Neural crest cell (in vitro differentiated cells): Measurements from ENCODE around the gene NAPA. TPM values are rescaled to one million over a fixed set of nuclear protein-coding genes. Genes with fewer than 3 reads are reported as not detected.

Source experiments
- DNase-seq: peaks from one replicate; pipeline ENCODE4 v3.0.0; 2021; ENCODE audit warnings: low read depth, mixed read lengths, low spot score
- H3K27ac Mint-ChIP-seq: one replicate; pipeline ENCODE4 v1.8.0; 2021; ENCODE audit warnings: mild to moderate bottlenecking, mixed read lengths; ENCODE audit not compliant: unreplicated experiment
- H3K27me3 Mint-ChIP-seq: 2 replicates; pipeline ENCODE4 v1.8.0; 2021; ENCODE audit warnings: low read depth, mild to moderate bottlenecking, mixed read lengths
- H3K36me3 Mint-ChIP-seq: 2 replicates; pipeline ENCODE4 v1.8.0; 2021; ENCODE audit warnings: low read depth, mild to moderate bottlenecking, mixed read lengths
- H3K4me1 Mint-ChIP-seq: 2 replicates; pipeline ENCODE4 v1.8.0; 2021; ENCODE audit warnings: mixed read lengths
- H3K4me3 Mint-ChIP-seq: one replicate; pipeline ENCODE4 v1.8.0; 2021; ENCODE audit warnings: mild to moderate bottlenecking, mixed read lengths
- H3K9me3 Mint-ChIP-seq: 2 replicates; pipeline ENCODE4 v1.8.0; 2021; ENCODE audit warnings: mixed read lengths
- long read RNA-seq: library from polyadenylated mRNA; unstranded; transcript quantifications from one replicate; pipeline ENCODE4 v2.0.0, GENCODE V29; 2020
- total RNA-seq: library from RNA; stranded (reverse); gene quantifications from 2 replicates; pipeline ENCODE4 v1.2.1, GENCODE V29; 2021
- TF ChIP-seq, protein P1 (sequence below): fragments of 200-600 bp; sonication (generic); conservative IDR thresholded peaks from 2 replicates; pipeline ENCODE4 v1.5.0; 2021; ENCODE audit warnings: antibody characterized with exemption, mild to moderate bottlenecking

NAPA gene
- total RNA-seq, result 67.2 and 69.2 TPM in 2 replicates
- long read RNA-seq, transcript NAPA-201 (11 exons, 1,839 nt), result major isoform, 10 of 12 reads
- long read RNA-seq, partial matches to known transcripts, result 0 of 12 reads
- long read RNA-seq, other reads (novel, unspliced or antisense), result 2 of 12 reads

DNA sequence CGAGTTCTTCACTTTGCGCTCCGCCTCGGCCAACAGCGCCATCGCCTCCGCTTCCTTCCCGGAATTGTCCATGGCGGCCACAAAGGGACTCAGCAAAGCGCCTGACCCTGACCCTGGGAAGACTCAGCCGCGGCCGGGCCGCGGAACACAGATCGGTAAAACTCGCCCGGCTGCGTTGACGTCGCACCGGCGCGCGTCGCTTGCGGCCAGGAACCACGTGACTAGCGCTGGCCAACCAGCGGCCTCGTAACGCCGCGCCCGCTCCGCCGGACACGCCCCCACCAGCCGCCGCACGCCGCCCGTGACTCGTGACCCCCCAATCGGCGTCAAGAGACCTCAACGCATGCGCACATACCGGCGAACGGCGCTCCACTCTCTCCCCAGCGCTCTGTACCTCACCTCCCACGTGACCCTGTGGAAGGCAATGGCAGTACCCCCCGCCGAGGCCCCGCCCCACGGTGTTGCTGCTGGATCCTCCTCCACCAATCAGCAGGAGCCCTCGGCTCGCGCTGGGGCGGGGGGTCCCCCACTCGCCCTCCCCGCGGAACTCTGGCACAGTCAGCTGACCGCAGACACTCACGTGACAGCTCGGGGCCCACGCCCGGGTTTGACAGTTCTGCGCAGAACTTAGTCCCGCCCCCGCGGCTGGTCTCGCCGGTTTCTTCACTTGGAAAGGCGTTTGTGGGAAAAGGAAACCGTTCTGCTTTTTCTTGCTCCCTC is at the start of gene NAPA:
Gene NAPA (minus strand): TSS at position 195 of the 720 bp plus-strand sequence. CDS start 123 bp downstream, at position 72.
- TF ChIP-seq, protein P1, sequence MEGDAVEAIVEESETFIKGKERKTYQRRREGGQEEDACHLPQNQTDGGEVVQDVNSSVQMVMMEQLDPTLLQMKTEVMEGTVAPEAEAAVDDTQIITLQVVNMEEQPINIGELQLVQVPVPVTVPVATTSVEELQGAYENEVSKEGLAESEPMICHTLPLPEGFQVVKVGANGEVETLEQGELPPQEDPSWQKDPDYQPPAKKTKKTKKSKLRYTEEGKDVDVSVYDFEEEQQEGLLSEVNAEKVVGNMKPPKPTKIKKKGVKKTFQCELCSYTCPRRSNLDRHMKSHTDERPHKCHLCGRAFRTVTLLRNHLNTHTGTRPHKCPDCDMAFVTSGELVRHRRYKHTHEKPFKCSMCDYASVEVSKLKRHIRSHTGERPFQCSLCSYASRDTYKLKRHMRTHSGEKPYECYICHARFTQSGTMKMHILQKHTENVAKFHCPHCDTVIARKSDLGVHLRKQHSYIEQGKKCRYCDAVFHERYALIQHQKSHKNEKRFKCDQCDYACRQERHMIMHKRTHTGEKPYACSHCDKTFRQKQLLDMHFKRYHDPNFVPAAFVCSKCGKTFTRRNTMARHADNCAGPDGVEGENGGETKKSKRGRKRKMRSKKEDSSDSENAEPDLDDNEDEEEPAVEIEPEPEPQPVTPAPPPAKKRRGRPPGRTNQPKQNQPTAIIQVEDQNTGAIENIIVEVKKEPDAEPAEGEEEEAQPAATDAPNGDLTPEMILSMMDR, result no peak

DNA sequence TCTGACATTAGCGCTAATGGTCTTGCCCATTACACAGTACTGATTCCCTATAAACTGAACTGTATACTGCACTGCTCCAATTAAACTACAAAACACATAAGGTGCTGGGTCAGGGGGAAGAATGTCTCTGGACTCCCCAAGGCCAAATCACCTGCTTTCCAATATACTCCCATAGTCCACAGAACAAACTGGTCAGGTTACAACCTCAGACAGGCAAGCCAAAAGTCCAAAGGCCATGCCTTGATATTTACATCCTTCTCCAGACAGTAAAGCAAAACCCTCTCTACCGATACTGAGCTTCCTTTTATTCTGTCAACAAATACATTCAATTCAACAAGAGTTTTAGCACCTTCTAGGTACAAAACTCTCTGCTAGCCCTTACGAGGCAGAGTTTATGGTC is 49.2 kb upstream of the NAPA start:
- no peak overlapping the region for H3K4me3 Mint-ChIP-seq
- no peaks in the 10 kb centered on the region for H3K36me3 Mint-ChIP-seq
- no peak for DNase-seq
- H3K9me3 Mint-ChIP-seq, result no peaks in the 10 kb centered on the region
- TF ChIP-seq, protein P1, result no peak
- H3K27me3 Mint-ChIP-seq, result no peaks in the 10 kb centered on the region
- no peak overlapping the region for H3K27ac Mint-ChIP-seq
- H3K4me1 Mint-ChIP-seq, result peaks cover 3% of the 10 kb centered on the region

More for the DNA sequence above, at the start of gene NAPA:
- Mint-ChIP-seq H3K27ac (peak within 1 kb of the TSS; percentile 99), H3K36me3 (no peaks in the 10 kb centered on the region), H3K4me1 (peaks cover 33% of the 10 kb centered on the region), H3K27me3 (peaks cover 9% of the 10 kb centered on the region), H3K4me3 (peak within 1 kb of the TSS; percentile 99), H3K9me3 (no peaks in the 10 kb centered on the region)
- peak; percentile 100 for DNase-seq

DNA sequence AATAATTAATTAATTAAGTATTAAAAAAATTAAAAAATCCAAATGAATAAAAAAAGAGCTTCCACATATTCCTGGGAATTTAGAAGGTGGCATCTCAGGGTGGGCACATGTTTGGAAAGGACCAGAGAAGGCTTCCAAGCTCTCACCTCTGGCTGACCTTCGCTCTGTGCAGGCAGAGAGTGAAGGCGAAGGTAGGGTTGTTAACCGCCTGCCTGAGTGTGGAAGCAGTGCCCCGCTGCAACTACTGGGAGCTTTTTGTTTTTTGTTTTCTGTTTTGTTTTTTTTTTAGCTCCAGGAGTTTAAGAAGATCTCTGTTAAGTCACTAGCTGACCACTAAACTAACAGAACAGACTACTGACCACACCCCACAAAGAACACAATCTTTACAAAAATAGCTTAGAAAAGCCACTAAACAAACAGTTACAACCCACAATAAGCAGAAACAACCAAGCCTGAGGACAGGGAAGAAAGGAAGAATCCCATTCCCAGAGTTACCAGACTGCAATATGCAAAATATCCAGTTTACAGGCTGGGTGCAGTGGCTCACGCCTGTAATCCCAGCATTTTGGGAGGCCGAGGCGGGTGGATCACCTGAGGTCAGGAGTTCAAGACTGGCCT is 46.7 kb upstream of the NAPA start:
- Mint-ChIP-seq H3K4me3 (no peak overlapping the region), H3K27ac (no peak overlapping the region), H3K4me1 (peaks cover 3% of the 10 kb centered on the region), H3K27me3 (peaks cover 2% of the 10 kb centered on the region), H3K36me3 (no peaks in the 10 kb centered on the region), H3K9me3 (no peaks in the 10 kb centered on the region)
- TF ChIP-seq, protein P1, result no peak
- DNase-seq, result no peak

DNA sequence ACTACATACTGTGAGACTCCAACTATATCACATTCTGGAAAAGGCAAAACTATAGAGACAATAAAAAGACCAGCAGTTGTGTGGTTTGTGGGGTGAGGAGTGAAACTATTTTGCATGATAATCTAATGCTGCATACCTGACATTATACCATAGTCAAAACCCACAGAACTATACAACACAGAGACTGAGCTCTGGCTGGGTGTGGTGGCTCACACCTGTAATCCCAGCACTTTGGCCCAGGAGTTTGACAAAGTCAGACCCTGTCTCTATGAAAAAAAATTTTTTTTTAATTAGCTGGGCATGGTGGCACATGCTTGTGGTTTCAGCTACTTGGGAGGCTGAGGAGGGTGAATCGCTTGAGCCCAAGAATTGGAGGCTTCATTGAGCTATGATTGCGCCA is 46.1 kb upstream of the NAPA start:
- peaks cover 3% of the 10 kb centered on the region for H3K4me1 Mint-ChIP-seq
- no peaks in the 10 kb centered on the region for H3K36me3 Mint-ChIP-seq
- H3K4me3 Mint-ChIP-seq, result no peak overlapping the region
- H3K27me3 Mint-ChIP-seq, result peaks cover 2% of the 10 kb centered on the region
- DNase-seq, result no peak
- TF ChIP-seq, protein P1, result no peak
- H3K27ac Mint-ChIP-seq, result no peak overlapping the region
- no peaks in the 10 kb centered on the region for H3K9me3 Mint-ChIP-seq

DNA sequence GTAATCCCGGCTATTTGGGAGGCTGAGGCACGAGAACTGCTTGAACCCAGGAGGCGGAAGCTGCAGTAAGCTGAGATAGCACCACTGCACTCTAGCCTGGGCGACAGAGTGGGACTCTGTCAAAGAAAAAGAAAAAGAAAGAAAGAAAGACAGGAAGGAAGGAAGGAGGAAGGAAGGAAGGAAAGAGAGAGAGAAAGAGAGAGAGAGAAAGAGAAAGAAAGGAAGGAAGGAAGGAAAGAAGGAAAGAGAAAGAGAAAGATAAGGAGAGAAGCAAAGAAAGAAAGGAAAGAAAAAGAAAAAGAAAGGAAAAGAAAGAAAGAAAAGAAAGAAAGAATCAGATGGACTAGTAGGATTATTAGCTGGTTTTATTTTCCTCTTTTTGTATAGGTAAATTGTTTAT is 35.3 kb upstream of the NAPA start:
- Mint-ChIP-seq H3K36me3 (no peaks in the 10 kb centered on the region), H3K4me1 (no peaks in the 10 kb centered on the region), H3K9me3 (no peaks in the 10 kb centered on the region), H3K4me3 (no peak overlapping the region), H3K27me3 (no peaks in the 10 kb centered on the region), H3K27ac (no peak overlapping the region)
- DNase-seq, result no peak
- TF ChIP-seq, protein P1, result no peak
